Caki2 (cell line): ENCODE results near the gene SPAM1. TPM values are rescaled to one million over a fixed set of nuclear protein-coding genes. Genes with fewer than 3 reads are reported as not detected.
"Not testable (repeated sequence)": the region's sequence is repeated elsewhere in the genome, so short reads cannot be mapped to it uniquely, and the experiment has no call there.

Source experiments
- DNase-seq: peaks from one replicate; pipeline ENCODE4 v3.0.0-alpha.2; 2015; ENCODE audit warnings: low read depth
- in situ Hi-C: cut with HindIII; loops from 2 replicates; pipeline ENCODE4 v1.10.0; 2016; ENCODE audit warnings: low sequenced_read_pairs, low pct_unique_long_range_greater_than_20kb, mixed read lengths
- total RNA-seq: library from RNA; depleted of rRNA; stranded (reverse); fragments of >200 nt; shearing (Covaris generic); gene quantifications from 2 replicates; pipeline ENCODE4 v1.2.3, GENCODE V29; 2014; ENCODE audit warnings: low replicate concordance; rRNA removed

The SPAM1 gene
- total RNA-seq: not detected in 2 replicates

- no peak for DNase-seq
- in situ Hi-C loops: no loop called here
Observed at GRCh38 chr7:123924941-123925340, at the start of gene SPAM1. Gene SPAM1, plus strand, starts transcription at chr7:123925241. Its CDS starts 28,330 bp downstream, at chr7:123953571.

GRCh38 chr7:123876557-123877256 is 48.3 kb upstream of the SPAM1 start:
- in situ Hi-C loops: no loop called here
- peak; percentile 4 for DNase-seq

GRCh38 chr7:123879628-123880027 is 45.4 kb upstream of the SPAM1 start:
- no peak for DNase-seq
- in situ Hi-C loops: no loop called here

GRCh38 chr7:123881300-123881699 is 43.7 kb upstream of the SPAM1 start:
- in situ Hi-C loops: no loop called here
- no peak for DNase-seq

- in situ Hi-C loops: no loop called here
- DNase-seq: no peak
Observed at GRCh38 chr7:123883154-123883553, 41.9 kb upstream of the SPAM1 start.

GRCh38 chr7:123888192-123888591 is 36.8 kb upstream of the SPAM1 start:
- DNase-seq: no peak
- in situ Hi-C loops: no loop called here

GRCh38 chr7:123894753-123895152 is 30.3 kb upstream of the SPAM1 start:
- DNase-seq, in situ Hi-C loops: not testable (repeated sequence)

- in situ Hi-C loops: no loop called here
- no peak for DNase-seq
Observed at GRCh38 chr7:123901101-123901500, 23.9 kb upstream of the SPAM1 start.

GRCh38 chr7:123905714-123906113 is 19.3 kb upstream of the SPAM1 start:
- DNase-seq: no peak
- in situ Hi-C loops: no loop called here

- in situ Hi-C loops: no loop called here
Observed at GRCh38 chr7:123916240-123916724, 8.8 kb upstream of the SPAM1 start.

GRCh38 chr7:123917878-123918277 is 7.2 kb upstream of the SPAM1 start:
- in situ Hi-C loops: no loop called here
- DNase-seq: no peak

More at GRCh38 chr7:123916240-123916724, 8.8 kb upstream of the SPAM1 start:
- DNase-seq: peak; percentile 72

- in situ Hi-C loops: no loop called here
- no peak for DNase-seq
Observed at GRCh38 chr7:123918309-123918708, 6.7 kb upstream of the SPAM1 start.

- in situ Hi-C loops: no loop called here
- no peak for DNase-seq
Observed at GRCh38 chr7:123923599-123923998, 1.4 kb upstream of the SPAM1 start.

- in situ Hi-C loops: no loop called here
- no peak for DNase-seq
Observed at GRCh38 chr7:123929107-123929506, 4.1 kb downstream of the SPAM1 start.

- in situ Hi-C loops: no loop called here
- DNase-seq: no peak
Observed at GRCh38 chr7:123929655-123930054, 4.6 kb downstream of the SPAM1 start.

- in situ Hi-C loops: no loop called here
- no peak for DNase-seq
Observed at GRCh38 chr7:123935436-123936381, 10.7 kb downstream of the SPAM1 start.

- no peak for DNase-seq
- in situ Hi-C loops: no loop called here
Observed at GRCh38 chr7:123936388-123936787, 11.3 kb downstream of the SPAM1 start.

GRCh38 chr7:123939784-123940183 is 14.7 kb downstream of the SPAM1 start:
- in situ Hi-C loops: no loop called here

More at GRCh38 chr7:123939784-123940183, 14.7 kb downstream of the SPAM1 start:
- no peak for DNase-seq
